Measurements from ENCODE around the gene FOXP1. TPM values are rescaled to one million over a fixed set of nuclear protein-coding genes. Genes with fewer than 3 reads are reported as not detected.

The FOXP1 gene
- total and polyA plus RNA-seq, 2 of the 8 experiments (the other 6 are each of a cell fraction or from before 2014, with no cell fraction given) = 13.9 to 25.4 TPM

DNA sequence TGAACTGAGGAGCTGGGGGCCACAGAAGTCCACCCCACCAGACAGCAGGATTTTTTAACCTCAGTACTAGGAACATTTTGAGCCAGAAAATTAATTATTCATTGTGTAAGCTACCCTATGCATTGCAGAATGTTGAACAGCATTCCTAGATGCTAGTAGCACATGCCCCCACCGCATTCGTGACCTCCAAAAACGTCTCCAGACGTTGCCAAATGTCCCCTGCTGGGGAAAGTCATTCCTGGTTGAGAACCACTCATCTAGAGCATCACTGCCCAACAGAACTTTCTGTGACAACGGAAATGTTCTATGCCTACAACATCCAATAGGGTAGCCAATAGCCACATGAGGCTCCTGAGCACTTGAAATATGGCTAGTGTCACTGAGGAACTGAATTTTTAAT, 333.5 kb downstream of the FOXP1 start (continued):
- TF ChIP-seq, protein P1, sequence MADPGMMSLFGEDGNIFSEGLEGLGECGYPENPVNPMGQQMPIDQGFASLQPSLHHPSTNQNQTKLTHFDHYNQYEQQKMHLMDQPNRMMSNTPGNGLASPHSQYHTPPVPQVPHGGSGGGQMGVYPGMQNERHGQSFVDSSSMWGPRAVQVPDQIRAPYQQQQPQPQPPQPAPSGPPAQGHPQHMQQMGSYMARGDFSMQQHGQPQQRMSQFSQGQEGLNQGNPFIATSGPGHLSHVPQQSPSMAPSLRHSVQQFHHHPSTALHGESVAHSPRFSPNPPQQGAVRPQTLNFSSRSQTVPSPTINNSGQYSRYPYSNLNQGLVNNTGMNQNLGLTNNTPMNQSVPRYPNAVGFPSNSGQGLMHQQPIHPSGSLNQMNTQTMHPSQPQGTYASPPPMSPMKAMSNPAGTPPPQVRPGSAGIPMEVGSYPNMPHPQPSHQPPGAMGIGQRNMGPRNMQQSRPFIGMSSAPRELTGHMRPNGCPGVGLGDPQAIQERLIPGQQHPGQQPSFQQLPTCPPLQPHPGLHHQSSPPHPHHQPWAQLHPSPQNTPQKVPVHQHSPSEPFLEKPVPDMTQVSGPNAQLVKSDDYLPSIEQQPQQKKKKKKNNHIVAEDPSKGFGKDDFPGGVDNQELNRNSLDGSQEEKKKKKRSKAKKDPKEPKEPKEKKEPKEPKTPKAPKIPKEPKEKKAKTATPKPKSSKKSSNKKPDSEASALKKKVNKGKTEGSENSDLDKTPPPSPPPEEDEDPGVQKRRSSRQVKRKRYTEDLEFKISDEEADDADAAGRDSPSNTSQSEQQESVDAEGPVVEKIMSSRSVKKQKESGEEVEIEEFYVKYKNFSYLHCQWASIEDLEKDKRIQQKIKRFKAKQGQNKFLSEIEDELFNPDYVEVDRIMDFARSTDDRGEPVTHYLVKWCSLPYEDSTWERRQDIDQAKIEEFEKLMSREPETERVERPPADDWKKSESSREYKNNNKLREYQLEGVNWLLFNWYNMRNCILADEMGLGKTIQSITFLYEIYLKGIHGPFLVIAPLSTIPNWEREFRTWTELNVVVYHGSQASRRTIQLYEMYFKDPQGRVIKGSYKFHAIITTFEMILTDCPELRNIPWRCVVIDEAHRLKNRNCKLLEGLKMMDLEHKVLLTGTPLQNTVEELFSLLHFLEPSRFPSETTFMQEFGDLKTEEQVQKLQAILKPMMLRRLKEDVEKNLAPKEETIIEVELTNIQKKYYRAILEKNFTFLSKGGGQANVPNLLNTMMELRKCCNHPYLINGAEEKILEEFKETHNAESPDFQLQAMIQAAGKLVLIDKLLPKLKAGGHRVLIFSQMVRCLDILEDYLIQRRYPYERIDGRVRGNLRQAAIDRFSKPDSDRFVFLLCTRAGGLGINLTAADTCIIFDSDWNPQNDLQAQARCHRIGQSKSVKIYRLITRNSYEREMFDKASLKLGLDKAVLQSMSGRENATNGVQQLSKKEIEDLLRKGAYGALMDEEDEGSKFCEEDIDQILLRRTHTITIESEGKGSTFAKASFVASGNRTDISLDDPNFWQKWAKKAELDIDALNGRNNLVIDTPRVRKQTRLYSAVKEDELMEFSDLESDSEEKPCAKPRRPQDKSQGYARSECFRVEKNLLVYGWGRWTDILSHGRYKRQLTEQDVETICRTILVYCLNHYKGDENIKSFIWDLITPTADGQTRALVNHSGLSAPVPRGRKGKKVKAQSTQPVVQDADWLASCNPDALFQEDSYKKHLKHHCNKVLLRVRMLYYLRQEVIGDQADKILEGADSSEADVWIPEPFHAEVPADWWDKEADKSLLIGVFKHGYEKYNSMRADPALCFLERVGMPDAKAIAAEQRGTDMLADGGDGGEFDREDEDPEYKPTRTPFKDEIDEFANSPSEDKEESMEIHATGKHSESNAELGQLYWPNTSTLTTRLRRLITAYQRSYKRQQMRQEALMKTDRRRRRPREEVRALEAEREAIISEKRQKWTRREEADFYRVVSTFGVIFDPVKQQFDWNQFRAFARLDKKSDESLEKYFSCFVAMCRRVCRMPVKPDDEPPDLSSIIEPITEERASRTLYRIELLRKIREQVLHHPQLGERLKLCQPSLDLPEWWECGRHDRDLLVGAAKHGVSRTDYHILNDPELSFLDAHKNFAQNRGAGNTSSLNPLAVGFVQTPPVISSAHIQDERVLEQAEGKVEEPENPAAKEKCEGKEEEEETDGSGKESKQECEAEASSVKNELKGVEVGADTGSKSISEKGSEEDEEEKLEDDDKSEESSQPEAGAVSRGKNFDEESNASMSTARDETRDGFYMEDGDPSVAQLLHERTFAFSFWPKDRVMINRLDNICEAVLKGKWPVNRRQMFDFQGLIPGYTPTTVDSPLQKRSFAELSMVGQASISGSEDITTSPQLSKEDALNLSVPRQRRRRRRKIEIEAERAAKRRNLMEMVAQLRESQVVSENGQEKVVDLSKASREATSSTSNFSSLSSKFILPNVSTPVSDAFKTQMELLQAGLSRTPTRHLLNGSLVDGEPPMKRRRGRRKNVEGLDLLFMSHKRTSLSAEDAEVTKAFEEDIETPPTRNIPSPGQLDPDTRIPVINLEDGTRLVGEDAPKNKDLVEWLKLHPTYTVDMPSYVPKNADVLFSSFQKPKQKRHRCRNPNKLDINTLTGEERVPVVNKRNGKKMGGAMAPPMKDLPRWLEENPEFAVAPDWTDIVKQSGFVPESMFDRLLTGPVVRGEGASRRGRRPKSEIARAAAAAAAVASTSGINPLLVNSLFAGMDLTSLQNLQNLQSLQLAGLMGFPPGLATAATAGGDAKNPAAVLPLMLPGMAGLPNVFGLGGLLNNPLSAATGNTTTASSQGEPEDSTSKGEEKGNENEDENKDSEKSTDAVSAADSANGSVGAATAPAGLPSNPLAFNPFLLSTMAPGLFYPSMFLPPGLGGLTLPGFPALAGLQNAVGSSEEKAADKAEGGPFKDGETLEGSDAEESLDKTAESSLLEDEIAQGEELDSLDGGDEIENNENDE (IDR thresholded peaks at IDR 0.05; ENCODE audit: insufficient replicate concordance, low read length) = no peak
- TF ChIP-seq EGR1 (IDR thresholded peaks at IDR 0.05; ENCODE audit: borderline replicate concordance, low read depth, low read length) (no peak), RNF2 (IDR thresholded peaks at IDR 0.05; ENCODE audit: borderline replicate concordance, low read depth, low read length, missing control alignments, poor library complexity, severe bottlenecking) (no peak), RFX5 (IDR thresholded peaks at IDR 0.05; ENCODE audit: borderline replicate concordance, low read depth, low read length) (no peak), FOSL1 (IDR thresholded peaks at IDR 0.05; ENCODE audit: insufficient read depth, low read depth, low read length) (no peak), JUN (IDR thresholded peaks at IDR 0.05; ENCODE audit: low read depth, low read length) (no peak), ZNF274 (IDR thresholded peaks at IDR 0.05; ENCODE audit: borderline replicate concordance, extremely low read depth, low read length) (no peak), SP2 (IDR thresholded peaks at IDR 0.05; ENCODE audit: low read length) (no peak), SP4 (IDR thresholded peaks at IDR 0.05; ENCODE audit: low read length) (no peak), GABPA (IDR thresholded peaks at IDR 0.05; ENCODE audit: borderline replicate concordance, insufficient read depth, low read length) (no peak)
- TF ChIP-seq, protein P2, sequence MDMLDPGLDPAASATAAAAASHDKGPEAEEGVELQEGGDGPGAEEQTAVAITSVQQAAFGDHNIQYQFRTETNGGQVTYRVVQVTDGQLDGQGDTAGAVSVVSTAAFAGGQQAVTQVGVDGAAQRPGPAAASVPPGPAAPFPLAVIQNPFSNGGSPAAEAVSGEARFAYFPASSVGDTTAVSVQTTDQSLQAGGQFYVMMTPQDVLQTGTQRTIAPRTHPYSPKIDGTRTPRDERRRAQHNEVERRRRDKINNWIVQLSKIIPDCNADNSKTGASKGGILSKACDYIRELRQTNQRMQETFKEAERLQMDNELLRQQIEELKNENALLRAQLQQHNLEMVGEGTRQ (IDR thresholded peaks at IDR 0.05; ENCODE audit: low read length) = no peak

Data from H1 (cell line).